GM18519 (cell line): ENCODE results near the gene APOE.
"Not testable (repeated sequence)": the region's sequence is repeated elsewhere in the genome, so short reads cannot be mapped to it uniquely, and the experiment has no call there.

Source experiments
- ATAC-seq: cut with Tn5 transposase; IDR thresholded peaks from one replicate; pipeline ENCODE4 v1.9.1; 2021; ENCODE audit warnings: mild to moderate bottlenecking, moderate library complexity; ENCODE audit not compliant: unreplicated experiment, low FRiP score

The APOE gene

DNA sequence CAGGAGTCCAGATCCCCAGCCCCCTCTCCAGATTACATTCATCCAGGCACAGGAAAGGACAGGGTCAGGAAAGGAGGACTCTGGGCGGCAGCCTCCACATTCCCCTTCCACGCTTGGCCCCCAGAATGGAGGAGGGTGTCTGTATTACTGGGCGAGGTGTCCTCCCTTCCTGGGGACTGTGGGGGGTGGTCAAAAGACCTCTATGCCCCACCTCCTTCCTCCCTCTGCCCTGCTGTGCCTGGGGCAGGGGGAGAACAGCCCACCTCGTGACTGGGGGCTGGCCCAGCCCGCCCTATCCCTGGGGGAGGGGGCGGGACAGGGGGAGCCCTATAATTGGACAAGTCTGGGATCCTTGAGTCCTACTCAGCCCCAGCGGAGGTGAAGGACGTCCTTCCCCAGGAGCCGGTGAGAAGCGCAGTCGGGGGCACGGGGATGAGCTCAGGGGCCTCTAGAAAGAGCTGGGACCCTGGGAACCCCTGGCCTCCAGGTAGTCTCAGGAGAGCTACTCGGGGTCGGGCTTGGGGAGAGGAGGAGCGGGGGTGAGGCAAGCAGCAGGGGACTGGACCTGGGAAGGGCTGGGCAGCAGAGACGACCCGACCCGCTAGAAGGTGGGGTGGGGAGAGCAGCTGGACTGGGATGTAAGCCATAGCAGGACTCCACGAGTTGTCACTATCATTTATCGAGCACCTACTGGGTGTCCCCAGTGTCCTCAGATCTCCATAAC is at the start of gene APOE:
TSS of gene APOE (plus strand) at position 360 of the 724 bp plus-strand sequence. CDS start 829 bp downstream, outside the sequence.
- no peak for ATAC-seq

DNA sequence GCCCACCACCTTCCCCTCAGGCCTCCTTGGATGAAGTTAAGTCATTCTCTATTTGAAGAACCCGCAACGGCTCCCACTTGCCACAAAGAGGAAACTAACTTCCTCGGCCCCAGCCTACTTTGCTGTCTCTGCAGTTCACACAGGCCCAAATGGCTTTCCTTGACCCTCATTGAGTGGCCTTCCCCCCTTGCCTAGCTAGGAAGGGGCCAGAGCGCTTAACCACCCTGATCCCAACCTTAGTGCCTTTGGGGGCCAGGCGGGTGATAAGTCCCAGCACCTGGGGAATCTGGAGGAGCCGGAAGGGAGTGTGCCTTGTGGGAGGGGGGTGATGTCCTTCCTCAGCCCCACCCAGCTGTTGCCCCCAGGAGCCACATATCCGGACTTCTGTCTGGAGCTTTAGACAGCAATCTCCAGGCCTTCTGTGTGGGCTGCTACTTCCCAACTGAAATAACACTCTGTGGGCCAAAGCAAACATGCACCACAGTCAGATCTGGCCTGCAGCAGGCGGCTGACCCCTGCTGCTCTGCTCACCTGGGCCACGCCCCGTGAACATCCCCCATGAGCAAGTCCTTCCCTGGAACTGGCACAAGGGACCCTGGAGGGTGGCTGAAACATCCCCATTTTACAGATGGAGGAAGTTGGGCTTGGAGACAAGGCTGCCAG is 49.0 kb upstream of the APOE start:
- no peak for ATAC-seq

DNA sequence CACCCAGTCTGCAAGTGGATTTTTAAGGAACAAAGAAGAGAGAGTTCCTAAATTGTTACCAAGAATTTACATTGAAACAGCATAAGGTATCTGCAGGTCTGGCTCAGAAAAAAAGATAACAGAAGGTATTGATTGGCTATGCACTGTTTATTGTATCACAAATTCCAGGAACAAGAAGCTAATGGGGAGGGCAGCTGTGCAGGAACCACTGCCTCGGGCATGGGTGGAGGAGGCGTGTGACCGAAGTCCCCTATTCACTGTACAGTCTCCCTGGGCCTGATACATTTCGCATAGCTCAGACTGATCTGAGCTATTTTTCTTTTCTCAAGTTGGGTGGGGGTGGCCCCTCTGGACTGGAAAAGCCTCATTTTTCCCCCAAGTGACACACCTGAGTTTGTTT is 47.8 kb upstream of the APOE start:
- no peak for ATAC-seq

DNA sequence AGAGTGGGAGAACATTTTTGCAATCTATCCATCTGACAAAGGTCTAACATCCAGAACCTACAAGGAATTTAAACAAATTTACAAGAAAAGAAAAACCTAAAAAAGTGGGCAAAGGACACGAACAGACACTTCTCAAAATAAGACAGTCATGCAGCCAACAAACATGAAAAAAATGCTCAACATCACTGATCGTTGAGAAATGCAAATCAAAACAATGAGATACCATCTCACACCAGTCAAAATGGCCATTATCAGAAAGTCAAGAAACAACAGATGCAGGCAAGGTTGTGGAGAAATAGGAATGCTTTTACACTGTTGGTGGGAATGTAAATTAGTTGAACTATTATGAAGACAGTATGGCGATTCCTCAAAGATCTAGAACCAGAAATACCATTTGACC is 44.0 kb upstream of the APOE start:
- ATAC-seq: not testable (repeated sequence)

DNA sequence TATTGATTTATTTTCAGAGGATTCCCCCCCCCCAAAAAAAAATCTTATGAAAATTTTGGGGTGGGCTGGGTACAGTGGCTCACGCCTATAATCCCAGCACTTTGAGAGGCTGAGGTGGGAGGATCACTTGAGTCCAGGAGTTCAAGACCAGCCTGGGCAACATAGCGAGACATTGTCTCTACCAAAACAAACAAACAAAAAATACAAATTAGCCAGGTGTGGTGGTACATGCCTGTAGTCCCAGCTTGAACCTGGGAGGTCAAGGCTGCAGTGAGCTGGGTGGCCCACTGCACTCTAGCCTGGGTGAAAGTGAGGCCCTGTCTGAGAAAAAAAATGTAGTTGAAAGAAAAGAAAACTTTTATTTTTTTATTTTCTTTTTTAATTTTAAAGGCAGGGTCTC is 41.6 kb upstream of the APOE start:
- ATAC-seq: no peak

DNA sequence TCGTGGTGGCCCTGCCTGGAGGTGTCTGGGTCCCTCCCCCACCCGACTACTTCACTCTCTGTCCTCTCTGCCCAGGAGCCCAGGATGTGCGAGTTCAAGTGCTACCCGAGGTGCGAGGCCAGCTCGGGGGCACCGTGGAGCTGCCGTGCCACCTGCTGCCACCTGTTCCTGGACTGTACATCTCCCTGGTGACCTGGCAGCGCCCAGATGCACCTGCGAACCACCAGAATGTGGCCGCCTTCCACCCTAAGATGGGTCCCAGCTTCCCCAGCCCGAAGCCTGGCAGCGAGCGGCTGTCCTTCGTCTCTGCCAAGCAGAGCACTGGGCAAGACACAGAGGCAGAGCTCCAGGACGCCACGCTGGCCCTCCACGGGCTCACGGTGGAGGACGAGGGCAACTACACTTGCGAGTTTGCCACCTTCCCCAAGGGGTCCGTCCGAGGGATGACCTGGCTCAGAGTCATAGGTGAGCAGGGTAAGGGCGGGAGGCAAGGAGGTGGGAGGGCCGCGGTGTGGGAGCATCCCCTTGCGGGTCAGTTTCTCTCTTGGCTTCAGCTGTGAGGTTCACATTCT is 40.3 kb upstream of the APOE start:
- ATAC-seq: no peak

DNA sequence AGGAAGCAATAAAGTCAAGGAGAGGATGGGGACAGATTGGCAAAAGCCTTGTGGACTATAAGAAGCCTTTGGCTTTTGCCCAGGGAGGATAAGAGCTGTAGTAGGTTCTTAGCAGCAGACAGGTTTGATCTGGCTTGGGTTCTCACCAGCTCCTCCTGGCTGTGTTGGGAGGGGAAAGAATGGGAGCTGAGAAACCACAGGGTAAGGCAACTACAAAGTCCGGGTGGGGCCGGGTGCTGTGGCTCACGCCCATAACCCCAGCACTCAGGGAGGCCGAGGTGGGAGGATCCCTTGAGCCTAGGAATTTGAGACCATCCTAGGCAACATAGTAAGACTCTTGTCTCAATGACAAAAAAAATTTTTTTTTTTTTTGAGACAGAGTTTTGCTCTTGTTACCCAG is 38.9 kb upstream of the APOE start:
- no peak for ATAC-seq

DNA sequence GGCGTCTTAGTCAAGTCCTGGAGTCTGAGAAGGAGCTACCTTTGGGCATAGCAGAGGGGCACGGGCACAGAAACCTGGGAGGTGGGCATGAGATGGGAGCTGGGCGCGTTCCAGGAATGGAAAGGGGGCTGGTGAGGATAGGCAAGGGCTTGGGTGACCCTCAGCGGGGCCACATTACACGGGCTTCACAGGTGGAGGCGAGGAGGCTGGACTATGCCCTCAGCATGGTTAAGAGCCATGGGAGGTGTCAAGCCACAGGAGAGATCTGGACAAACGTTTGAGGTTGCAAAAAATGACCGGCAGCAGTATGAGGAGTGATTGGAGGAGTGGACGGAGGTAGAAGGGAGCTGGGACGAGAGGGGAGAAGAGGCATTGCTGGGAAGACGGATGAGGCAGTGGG is 38.0 kb upstream of the APOE start:
- ATAC-seq: no peak

DNA sequence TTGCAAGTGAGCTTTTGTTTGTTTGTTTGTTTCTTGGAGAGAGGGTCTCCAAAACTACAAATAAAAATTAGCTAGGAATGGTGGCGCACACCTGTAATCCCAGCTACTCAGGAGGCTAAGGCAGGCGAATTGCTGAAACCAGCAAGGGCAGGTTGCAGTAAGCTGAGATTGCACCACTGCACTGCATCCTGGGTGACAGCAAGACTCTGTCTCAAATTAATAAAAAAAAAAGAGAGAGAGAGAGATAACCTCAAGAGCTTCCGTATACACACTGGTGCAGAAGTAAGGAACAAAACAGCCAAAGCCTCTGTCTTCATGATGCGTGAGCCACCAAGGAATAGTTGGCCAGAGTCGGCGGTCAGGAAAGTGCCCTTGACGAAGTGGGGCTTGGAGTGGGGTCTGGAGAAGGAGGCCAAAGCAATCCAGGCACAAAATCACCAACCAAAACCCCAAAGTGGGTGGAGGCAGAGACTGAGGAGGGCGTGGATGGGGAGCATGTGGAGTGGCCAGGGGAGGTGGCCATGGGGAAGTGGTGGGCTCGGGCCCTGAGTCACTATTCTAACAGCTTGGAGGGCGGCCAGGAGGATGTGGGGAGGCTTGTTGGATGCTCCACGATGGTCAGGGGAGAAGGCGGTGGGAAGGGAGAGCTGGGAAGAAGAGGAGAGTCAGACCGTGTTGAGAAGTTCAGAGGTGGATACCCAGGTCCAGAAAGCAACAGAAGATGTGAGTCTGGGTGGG is 35.7 kb upstream of the APOE start:
- ATAC-seq: no peak

DNA sequence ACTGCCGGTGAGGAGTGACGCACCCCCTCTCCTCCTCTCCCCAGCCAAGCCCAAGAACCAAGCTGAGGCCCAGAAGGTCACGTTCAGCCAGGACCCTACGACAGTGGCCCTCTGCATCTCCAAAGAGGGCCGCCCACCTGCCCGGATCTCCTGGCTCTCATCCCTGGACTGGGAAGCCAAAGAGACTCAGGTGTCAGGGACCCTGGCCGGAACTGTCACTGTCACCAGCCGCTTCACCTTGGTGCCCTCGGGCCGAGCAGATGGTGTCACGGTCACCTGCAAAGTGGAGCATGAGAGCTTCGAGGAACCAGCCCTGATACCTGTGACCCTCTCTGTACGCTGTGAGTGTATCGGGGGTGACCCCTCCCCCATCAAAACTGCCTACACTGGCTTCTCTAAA is 33.8 kb upstream of the APOE start:
- ATAC-seq: no peak

DNA sequence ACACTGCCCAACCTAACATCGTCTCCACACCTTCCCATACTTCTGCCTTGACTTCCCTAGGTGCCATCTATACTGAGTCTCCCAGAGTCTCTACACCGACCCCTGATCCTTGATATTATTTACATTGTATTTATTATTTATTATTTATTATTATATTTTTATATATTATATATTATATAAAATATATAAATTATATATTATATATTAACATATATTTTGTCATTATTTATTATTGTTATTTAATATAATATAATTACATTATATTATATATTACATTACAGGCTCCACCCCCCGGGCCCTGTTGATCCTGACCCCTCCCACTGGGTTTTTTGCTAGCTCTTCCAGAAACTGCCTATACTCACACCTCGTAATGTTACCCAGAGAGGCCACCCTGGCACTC is 32.9 kb upstream of the APOE start:
- no peak for ATAC-seq

DNA sequence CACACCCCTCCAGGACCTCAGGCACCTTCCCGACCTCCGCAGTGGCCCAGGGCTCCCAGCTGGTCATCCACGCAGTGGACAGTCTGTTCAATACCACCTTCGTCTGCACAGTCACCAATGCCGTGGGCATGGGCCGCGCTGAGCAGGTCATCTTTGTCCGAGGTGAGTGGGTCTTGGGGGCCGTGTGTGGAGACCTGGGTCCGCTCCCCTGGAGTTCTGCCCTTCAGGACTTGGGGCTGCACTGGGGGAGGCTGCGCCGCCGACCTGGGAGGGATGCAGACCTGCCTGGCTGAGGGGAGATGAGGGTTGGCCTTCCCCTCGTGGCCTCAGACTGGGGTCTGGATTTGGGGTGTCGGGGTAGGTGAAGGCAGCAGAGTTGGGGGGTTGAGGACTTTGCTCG is 31.3 kb upstream of the APOE start:
- no peak for ATAC-seq

DNA sequence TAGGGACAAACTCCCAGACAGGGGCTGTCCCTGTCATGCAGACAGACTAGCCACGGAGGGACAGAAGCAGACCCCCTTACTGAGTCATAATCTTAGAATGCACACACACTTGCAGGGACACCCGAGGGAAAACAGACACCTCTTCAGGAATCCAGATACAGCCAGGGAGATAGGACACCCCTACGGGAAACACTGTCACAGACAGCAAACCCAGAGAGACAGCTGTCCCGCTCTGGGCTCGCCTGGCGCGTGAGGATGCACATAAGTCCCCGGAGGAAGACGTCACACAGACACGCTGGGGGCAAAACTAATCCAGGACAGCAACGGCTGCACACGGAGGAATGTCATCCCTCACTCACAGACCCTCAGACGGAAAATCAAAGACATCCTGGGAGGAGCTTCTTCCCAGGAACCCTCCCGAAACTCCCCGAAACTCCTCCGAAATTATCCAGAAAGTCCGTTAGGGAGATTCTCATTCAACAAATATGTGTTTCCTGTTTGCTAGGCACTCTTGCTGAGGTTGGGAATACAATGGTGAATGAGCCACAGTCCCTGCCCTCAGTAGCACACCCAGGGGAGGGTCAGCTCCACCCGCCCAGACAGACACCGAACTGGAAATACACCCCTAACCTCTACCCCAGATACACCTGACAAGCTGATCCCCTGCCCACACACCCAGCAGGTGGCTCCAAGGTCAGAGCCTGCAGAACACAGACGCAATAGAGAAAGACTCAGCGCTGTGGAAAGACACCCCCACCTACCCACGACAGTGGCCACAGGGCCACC is 29.7 kb upstream of the APOE start:
- ATAC-seq: no peak

DNA sequence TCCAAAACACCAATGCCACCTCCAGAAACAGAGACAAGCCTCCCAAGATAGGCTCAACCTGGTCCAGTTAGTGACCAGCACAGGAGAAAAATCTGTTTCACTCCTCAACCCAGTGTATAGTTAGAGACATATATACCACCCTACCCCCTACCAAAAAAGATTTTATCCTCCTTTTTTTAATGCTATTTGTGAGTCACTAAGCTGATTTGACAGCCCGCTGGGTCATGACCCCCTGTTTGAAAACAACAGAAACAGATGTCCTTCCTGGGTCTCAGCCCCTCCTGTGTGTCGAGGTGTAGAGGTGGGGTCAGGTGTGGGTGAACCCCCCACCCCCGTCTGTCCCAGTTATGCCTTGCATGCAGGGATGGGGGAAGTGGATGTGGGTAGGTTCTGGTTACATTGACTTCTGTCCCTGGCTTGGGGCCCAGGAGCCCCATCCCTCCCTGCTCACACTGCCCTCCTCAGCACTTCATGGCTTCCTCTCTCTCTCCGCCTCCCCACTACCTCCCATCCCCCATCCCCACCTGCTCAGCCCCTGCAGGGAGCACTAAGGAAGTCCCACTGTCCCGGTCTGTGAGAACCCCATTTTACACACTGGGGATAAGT is 28.6 kb upstream of the APOE start:
- ATAC-seq: no peak

DNA sequence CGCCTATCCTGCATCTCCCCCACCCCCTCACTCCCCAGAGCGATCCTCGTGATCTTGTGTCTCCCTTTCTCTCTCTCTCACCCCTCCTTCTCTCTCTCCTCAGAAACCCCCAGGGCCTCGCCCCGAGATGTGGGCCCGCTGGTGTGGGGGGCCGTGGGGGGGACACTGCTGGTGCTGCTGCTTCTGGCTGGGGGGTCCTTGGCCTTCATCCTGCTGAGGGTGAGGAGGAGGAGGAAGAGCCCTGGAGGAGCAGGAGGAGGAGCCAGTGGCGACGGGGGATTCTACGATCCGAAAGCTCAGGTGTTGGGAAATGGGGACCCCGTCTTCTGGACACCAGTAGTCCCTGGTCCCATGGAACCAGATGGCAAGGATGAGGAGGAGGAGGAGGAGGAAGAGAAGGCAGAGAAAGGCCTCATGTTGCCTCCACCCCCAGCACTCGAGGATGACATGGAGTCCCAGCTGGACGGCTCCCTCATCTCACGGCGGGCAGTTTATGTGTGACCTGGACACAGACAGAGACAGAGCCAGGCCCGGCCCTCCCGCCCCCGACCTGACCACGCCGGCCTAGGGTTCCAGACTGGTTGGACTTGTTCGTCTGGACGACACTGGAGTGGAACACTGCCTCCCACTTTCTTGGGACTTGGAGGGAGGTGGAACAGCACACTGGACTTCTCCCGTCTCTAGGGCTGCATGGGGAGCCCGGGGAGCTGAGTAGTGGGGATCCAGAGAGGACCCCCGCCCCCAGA is 27.3 kb upstream of the APOE start:
- ATAC-seq: no peak

DNA sequence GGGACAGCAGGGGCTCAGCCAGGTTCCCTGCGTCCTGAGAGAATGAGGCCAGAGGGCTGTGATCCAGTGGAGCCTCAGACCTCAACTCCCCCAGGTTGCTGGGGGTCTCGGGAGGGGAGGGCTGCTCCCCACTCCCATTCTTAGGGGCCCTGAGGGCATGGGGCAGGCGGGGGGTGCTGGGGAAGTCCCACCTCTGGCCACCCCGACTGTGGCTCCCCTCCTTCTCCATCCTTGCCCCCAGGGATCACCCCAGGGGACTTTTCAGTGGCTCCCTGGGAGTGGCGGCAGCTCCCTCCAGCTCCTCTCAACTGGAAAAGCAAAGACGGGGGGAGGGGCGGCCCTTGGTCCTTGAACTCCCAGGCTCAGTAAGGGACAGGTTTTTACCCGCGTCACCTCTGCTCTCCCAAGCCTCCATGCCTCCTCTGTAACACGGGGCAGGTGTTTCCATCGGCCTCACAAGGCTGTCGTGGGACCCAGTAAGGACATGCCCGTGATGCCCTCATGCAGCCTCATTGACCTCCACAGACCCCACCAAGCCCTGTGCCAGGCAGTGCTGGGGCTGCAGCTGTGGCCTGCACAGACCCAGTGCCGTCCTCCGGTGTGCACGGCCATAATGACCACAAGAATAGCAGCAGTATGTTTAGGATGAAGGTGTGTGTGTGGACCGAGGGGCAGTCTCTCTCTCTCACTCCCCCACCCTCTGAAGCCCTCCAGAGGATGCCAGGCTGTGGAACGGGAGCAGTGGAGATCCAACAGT is 26.1 kb upstream of the APOE start:
- ATAC-seq: no peak

DNA sequence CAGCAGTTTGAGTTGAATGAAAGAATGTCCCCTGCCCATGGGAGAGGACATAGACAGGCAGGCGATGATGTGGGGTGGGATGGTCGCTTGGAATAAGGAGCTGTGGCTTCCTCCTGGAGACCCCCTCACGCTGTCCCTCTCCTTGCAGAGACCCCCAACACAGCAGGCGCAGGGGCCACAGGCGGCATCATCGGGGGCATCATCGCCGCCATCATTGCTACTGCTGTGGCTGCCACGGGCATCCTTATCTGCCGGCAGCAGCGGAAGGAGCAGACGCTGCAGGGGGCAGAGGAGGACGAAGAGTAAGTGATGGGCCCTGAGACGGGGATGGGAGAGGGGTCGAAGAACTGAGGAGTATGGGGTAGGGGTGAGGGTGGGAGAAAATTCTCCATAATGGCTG is 23.5 kb upstream of the APOE start:
- ATAC-seq: no peak

DNA sequence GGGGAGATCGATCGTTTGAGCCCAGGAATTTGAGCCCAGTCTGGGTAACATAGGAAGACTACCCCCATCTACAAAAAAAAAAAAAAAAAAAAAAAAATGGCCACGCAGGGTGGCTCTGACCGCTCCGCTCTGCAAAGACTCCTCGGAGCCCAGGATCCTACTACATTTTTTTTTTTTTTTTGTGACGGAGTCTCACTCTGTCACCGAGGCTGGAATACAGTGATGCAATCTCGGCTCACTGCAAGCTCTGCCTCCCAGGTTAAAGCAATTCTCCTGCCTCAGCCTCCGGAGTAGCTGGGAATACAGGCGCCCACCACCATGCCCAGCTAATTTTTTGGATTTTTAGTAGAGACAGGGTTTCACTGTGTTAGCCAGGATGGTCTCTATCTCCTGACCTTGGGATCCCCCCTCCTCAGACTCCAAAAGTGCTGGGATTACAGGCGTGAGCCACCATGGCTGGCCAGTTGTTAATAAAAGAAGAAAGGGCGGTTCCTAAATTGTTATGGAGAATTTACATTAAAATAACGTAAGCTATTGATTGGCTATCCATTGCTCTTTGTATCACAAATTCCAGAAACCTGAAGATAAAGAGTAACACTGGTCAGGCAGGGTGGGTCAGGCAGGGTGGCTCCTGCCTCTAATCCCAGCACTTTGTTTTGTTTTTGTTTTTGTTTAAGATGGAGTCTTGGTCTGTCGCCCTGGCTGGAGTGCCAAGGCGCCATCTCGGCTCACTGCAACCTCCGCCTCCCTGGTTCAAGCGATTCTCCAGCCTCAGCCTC is 22.8 kb upstream of the APOE start:
- not testable (repeated sequence) for ATAC-seq
